HFFc6 (cell line): ENCODE measurements around the gene HINT3. TPM values are rescaled to one million over a fixed set of nuclear protein-coding genes. Genes with fewer than 3 reads are reported as not detected.
A peak's percentile ranks its signal among the peaks of the same experiment; 100 is the strongest.

Source experiments
- DNase-seq: peaks from one replicate; pipeline ENCODE4 v3.0.0-alpha.2; 2018
- H3K27ac Mint-ChIP-seq: 2 replicates; pipeline ENCODE4 v1.8.0; 2020; ENCODE audit warnings: mild to moderate bottlenecking, mixed read lengths
- H3K27me3 Mint-ChIP-seq: 2 replicates; pipeline ENCODE4 v1.8.0; 2021; ENCODE audit warnings: mild to moderate bottlenecking, moderate library complexity, mixed read lengths; ENCODE audit not compliant: insufficient read depth
- H3K36me3 Mint-ChIP-seq: 2 replicates; pipeline ENCODE4 v1.8.0; 2021; ENCODE audit warnings: low read depth, mixed read lengths
- H3K4me1 Mint-ChIP-seq: 2 replicates; pipeline ENCODE4 v1.8.0; 2020; ENCODE audit warnings: low read depth, mixed read lengths
- H3K4me3 Mint-ChIP-seq: 2 replicates; pipeline ENCODE4 v1.8.0; 2020; ENCODE audit warnings: mild to moderate bottlenecking, moderate library complexity, mixed read lengths
- H3K9me3 Mint-ChIP-seq: 2 replicates; pipeline ENCODE4 v1.8.0; 2020; ENCODE audit warnings: mild to moderate bottlenecking, mixed read lengths
- CTCF ChIP-seq: fragments of 200-600 bp; sonication (generic); IDR thresholded peaks from 2 replicates; pipeline ENCODE4 v1.5.0; 2021; ENCODE audit warnings: antibody characterized with exemption, mild to moderate bottlenecking
- total RNA-seq, 6 experiments: library from RNA; stranded (reverse); fragmentation: NEBNext Ultra II Directional; extraction: Animal tissue kit (Norgen Biotek cat#: 25700); gene quantifications; 2 replicates in 1 of 6; 3 replicates in 5 of 6; pipeline ENCODE4 v1.2.3, GENCODE V29; 2021

The HINT3 gene
- total RNA-seq, 6 experiments from 2014 or later, result 11.0 to 14.4 (median 12.3) TPM

GRCh38 chr6:125942672-125943527 is 13.7 kb upstream of the HINT3 start:
- no peak for TF ChIP-seq CTCF
- Mint-ChIP-seq H3K9me3 (no peaks in the 10 kb centered on the region), H3K4me1 (peaks cover 92% of the 10 kb centered on the region), H3K4me3 (no peak overlapping the region; the same call in 1 of the 2 replicates), H3K36me3 (no peaks in the 10 kb centered on the region), H3K27me3 (peaks cover 2% of the 10 kb centered on the region; the same call in 1 of the 2 replicates), H3K27ac (peak overlapping the region; percentile 84)
- DNase-seq, result peak; percentile 18

GRCh38 chr6:125943528-125944433 is 12.8 kb upstream of the HINT3 start:
- Mint-ChIP-seq H3K27ac (peak overlapping the region; percentile 84), H3K9me3 (no peaks in the 10 kb centered on the region), H3K4me1 (peaks cover 99% of the 10 kb centered on the region), H3K27me3 (peaks cover 2% of the 10 kb centered on the region; the same call in 1 of the 2 replicates), H3K36me3 (no peaks in the 10 kb centered on the region), H3K4me3 (no peak overlapping the region)
- TF ChIP-seq CTCF, result no peak
- DNase-seq, result no peak

- Mint-ChIP-seq H3K4me1 (peaks cover 95% of the 10 kb centered on the region), H3K27ac (peak overlapping the region; percentile 84)
- TF ChIP-seq CTCF, result no peak
Observed at GRCh38 chr6:125944434-125944816, 12.1 kb upstream of the HINT3 start.

GRCh38 chr6:125944896-125945295 is 11.7 kb upstream of the HINT3 start:
- H3K27ac Mint-ChIP-seq, result peak overlapping the region; percentile 88; the same call in 1 of the 2 replicates
- no peaks in the 10 kb centered on the region for H3K9me3 Mint-ChIP-seq
- peaks cover 95% of the 10 kb centered on the region for H3K4me1 Mint-ChIP-seq
- no peaks in the 10 kb centered on the region for H3K36me3 Mint-ChIP-seq
- no peak for DNase-seq
- H3K27me3 Mint-ChIP-seq, result peaks cover 2% of the 10 kb centered on the region; the same call in 1 of the 2 replicates
- TF ChIP-seq CTCF, result no peak
- peak overlapping the region; percentile 38 for H3K4me3 Mint-ChIP-seq

More at GRCh38 chr6:125944434-125944816, 12.1 kb upstream of the HINT3 start:
- H3K27me3 Mint-ChIP-seq, result peaks cover 2% of the 10 kb centered on the region; the same call in 1 of the 2 replicates
- H3K4me3 Mint-ChIP-seq, result peak overlapping the region; percentile 38; the same call in 1 of the 2 replicates
- H3K9me3 Mint-ChIP-seq, result no peaks in the 10 kb centered on the region
- H3K36me3 Mint-ChIP-seq, result no peaks in the 10 kb centered on the region
- DNase-seq, result peak; percentile 32

- peak overlapping the region; percentile 88 for H3K27ac Mint-ChIP-seq
- H3K9me3 Mint-ChIP-seq, result no peaks in the 10 kb centered on the region
- no peaks in the 10 kb centered on the region for H3K36me3 Mint-ChIP-seq
- peak; percentile 37 for DNase-seq
- peaks cover 2% of the 10 kb centered on the region; the same call in 1 of the 2 replicates for H3K27me3 Mint-ChIP-seq
- peaks cover 95% of the 10 kb centered on the region for H3K4me1 Mint-ChIP-seq
- H3K4me3 Mint-ChIP-seq, result peak overlapping the region; percentile 71
- TF ChIP-seq CTCF, result no peak
Observed at GRCh38 chr6:125945378-125946141, 11.0 kb upstream of the HINT3 start.
